HG03039 (cell line): Measurements from ENCODE around the gene TAF7L.
"Not testable (repeated sequence)": the region's sequence is repeated elsewhere in the genome, so short reads cannot be mapped to it uniquely, and the experiment has no call there.

ENCODE experiments used
- ATAC-seq: cut with Tn5 transposase; IDR thresholded peaks from one replicate; pipeline ENCODE4 v1.9.1; 2021; ENCODE audit warnings: mild to moderate bottlenecking, moderate library complexity; ENCODE audit not compliant: unreplicated experiment

The TAF7L gene, protein sequence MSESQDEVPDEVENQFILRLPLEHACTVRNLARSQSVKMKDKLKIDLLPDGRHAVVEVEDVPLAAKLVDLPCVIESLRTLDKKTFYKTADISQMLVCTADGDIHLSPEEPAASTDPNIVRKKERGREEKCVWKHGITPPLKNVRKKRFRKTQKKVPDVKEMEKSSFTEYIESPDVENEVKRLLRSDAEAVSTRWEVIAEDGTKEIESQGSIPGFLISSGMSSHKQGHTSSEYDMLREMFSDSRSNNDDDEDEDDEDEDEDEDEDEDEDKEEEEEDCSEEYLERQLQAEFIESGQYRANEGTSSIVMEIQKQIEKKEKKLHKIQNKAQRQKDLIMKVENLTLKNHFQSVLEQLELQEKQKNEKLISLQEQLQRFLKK

GRCh38 chrX:101290957-101291603 lies at the start of gene TAF7L:
Gene TAF7L, minus strand, starts transcription at chrX:101291334. Its CDS starts 3,791 bp downstream, at chrX:101287543.
- no peak for ATAC-seq

DNA sequence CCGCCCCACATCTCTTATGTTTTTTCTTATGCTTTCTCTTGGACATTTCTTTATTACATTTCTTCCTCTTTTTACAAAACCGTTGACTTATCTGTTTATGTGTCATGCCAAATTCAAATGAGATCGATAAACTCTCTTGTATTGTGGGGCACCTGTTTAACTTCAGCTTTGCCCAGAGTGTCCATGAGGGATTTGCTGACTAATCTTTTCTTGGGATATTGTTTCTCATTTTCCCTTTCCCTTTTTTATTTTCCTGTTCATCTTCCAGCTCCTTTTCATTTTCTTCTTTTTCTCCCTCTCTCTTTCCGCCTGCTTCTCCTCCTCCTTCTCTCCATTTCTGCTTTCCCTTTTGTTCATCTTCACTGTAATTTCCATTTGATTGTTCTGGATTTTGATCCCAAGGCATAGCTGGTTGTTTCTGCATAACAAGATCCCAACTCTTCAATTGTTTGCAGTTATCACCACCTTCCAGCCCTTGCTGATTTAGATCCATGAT lies 46.7 kb upstream of the TAF7L start:
- ATAC-seq = no peak

GRCh38 chrX:101334310-101334709 lies 43.2 kb upstream of the TAF7L start:
- not testable (repeated sequence) for ATAC-seq

- not testable (repeated sequence) for ATAC-seq
Observed at GRCh38 chrX:101326600-101326999, 35.5 kb upstream of the TAF7L start.

DNA sequence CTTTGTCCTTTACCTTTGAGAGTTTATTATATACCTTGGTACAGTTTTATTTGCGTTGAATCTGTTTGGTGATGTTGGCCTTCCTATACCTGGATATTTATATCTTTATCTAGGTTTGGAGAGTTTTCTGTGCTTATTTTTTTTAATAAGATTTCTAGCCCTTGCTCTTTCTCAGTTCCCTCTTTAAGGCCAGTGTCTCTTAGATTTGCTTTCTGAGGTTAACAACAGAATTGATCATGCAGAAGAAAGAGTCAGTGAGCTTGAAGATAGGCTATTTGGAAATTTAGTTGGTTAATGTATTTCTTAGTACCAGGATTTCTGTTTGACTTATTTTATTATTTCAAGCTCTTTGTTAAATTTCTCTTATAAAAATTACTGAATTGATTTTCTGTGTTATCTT lies 12.7 kb upstream of the TAF7L start:
- no peak for ATAC-seq

DNA sequence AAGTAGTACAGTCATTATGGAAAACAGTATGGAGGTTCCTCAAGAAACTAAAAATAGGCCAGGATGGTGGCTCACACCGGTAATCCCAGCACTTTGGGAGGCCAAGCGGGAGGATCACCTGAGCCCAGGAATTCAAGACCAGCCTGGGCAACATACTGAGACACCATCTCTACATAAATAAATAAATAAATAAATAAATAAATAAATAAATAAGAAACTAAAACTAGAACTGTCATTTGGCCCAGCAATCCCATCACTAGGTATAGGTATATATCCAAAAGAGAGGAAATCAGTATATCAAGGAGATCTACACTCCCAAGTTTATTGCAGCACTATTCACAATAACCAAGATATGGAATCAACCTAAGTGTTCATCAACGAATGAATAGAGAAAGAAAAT lies 4.5 kb upstream of the TAF7L start:
- not testable (repeated sequence) for ATAC-seq

DNA sequence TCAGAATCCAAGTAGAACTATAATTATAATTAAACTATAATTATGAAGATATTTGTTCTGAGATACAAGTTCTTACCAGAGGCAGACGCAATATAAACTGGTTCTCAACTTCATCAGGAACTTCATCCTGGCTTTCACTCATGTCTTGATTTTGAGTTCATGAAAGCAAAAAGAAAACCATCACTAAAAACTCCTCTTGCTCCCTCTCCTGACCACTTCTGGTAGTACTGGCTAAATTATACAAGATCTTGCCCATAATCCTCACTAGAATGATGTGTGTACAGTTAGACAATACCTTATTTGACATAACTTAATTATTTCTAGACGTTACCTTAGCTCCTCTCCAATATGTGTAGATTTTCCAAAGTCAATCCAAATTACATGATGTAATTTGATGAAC lies 3.7 kb downstream of the TAF7L start:
- ATAC-seq = no peak

GRCh38 chrX:101276238-101276637 lies 14.9 kb downstream of the TAF7L start:
- no peak for ATAC-seq

GRCh38 chrX:101274198-101274597 lies 16.9 kb downstream of the TAF7L start:
- ATAC-seq = no peak

- ATAC-seq = no peak
Observed at GRCh38 chrX:101265869-101266428, 25.2 kb downstream of the TAF7L start.

DNA sequence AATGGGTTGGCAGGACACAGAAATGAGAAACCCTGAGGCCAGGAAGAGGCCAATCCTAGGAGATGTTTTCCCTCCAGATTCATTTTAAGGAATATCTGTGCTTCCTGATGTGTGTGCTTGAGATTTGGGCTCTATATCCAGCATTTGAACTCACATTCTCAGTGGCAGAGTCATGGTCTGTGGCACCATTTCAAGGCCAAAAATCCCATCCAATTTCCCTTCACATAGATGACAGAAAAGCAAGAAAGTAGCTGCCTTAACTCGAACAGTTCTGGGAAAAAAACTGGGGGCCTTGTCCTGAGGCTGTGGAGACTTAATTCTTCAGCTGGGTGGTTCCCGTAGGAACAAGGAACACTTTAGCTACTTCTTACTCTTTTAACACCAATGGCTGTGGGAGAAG lies 27.4 kb downstream of the TAF7L start:
- ATAC-seq = no peak

- ATAC-seq = no peak
Observed at GRCh38 chrX:101262590-101262989, 28.5 kb downstream of the TAF7L start.

- ATAC-seq = no peak
Observed at GRCh38 chrX:101260435-101260834, 30.7 kb downstream of the TAF7L start.

GRCh38 chrX:101258259-101258581 lies 32.9 kb downstream of the TAF7L start:
- ATAC-seq = no peak

DNA sequence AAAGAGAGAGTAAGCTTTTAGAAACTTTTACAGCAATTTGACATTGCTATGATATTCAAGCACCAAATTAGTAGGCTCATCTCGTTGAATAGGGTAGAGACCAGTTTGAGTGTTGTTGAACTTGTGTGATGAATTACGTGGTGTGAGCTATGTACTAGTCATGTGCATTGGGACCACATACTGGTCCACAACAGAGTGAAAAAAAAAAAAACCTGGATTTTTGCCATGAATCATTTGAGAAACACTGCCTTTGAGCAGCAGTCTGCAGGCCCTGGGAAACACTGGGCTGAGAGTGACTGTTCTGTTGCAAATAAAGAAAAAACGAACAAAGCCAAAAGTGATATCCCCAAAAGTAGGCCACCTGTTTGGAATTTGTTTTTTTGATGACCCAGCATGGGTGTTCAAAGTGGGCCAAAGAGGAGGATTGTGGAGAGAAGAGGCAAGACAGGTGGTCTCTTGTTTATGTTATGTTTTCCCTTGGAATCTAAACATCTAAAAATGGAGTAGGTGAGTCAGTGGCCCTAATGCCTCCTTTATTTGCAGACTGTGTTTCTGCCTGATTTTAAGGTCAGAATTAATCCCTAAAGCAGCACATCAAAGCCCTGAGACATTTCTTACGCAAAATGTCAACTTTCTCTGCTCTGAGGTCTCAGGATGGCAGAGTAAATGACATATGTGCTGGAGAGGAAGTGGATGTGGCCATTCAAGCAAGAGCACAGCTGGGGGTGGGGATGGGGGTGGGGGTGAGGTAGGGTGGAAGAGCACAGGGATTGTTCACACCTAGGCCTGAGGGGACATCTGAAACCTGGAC lies 33.5 kb downstream of the TAF7L start:
- no peak for ATAC-seq

DNA sequence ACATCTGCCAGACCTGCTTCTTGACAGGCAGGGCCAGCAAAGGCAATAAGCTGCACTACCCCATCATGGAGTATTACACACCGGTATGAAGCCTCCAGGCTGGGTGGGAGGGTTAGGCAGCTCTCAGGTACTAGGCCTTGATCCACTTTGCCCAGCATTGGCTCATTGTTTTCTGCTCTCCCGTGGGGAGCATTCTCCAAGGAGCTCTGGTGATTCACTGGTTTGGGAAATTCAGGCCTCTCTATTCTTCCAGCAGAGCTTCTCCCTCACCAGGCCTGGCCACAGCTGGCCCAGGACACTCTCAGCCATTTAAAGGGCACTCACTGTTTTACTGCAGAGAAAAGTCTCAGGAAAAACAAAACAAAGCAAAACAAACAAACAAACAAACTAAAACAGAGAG lies 38.5 kb downstream of the TAF7L start:
- ATAC-seq = no peak

GRCh38 chrX:101241531-101241930 lies 49.6 kb downstream of the TAF7L start:
- ATAC-seq = no peak

DNA sequence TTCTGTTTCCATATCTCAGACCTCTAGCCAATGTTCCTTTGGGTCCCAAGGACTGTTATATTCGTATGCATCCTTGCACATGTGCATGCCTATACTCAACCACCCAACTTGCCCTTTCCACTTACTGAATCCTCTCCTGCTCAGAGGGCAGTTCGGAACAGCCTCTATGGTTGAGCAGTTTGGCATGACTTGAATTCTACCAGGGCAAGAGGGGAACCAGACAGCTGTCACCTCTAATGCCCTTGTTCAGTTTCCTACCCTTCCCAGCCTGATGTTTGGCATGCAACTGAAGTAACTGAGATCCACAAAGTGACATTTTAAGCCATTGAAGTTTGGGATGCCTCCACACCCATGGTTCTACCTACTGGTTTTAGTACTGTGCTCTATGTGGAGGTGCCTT lies 54.1 kb downstream of the TAF7L start:
- no peak for ATAC-seq

- ATAC-seq = no peak
Observed at GRCh38 chrX:101232316-101232715, 58.8 kb downstream of the TAF7L start.

DNA sequence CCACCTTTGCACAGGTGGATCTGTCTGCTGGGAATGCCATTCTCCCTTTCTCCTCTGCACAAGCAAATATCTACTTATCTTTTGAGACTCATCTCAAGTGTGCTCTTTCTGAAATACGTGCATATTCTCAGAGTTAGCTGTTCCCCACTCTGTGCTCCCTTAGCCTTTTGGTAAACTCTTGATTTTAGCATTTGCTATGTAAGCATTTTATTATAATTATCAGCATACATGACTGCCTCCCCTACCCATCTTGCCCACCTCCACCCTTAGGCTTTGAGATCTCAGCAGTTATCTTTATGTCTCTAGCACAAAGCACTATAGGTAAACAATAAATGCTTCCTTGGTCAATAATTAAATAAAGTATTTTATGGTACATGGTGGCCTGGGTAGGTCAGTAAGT lies 60.1 kb downstream of the TAF7L start:
- ATAC-seq = no peak

- no peak for ATAC-seq
Observed at GRCh38 chrX:101230636-101231035, 60.5 kb downstream of the TAF7L start.
